Caco-2 (cell line): ENCODE data around the gene CHST3. TPM values are rescaled to one million over a fixed set of nuclear protein-coding genes. Genes with fewer than 3 reads are reported as not detected.

Experiments
- BruUV-seq: library from RNA; stranded (reverse); fragments of 400-500 nt; replicated peaks from 2 replicates; lab custom pipeline; 2021; lab: Mats Ljungman, UMichigan
- CTCF ChIA-PET: fragments of 300-600 bp; sonication (Branson Sonifier 250); formaldehyde crosslinking; loops from one replicate; lab custom pipeline; 2022; ENCODE audit warnings: antibody characterized with exemption; lab: Charles Lee
- POLR2A ChIA-PET: fragments of 300-600 bp; sonication (Branson Sonifier 250); formaldehyde crosslinking; loops from one replicate; lab custom pipeline; 2022; ENCODE audit warnings: antibody characterized with exemption; lab: Charles Lee
- DNase-seq, 2 experiments: peaks; one replicate each; pipeline versions ENCODE4 v3.0.0 to v3.0.0-alpha.2; 2020 to 2022
- H3K27me3 ChIP-seq: replicated peaks from 2 replicates; pipeline ENCODE4 v1.6.0; 2011; ENCODE audit warnings: low read length; ENCODE audit not compliant: control insufficient read depth, insufficient read depth
- H3K36me3 ChIP-seq: 2 replicates; pipeline ENCODE4 v1.5.1; 2011; ENCODE audit warnings: low read length; ENCODE audit not compliant: control insufficient read depth, insufficient read depth
- H3K4me1 ChIP-seq: fragments of 250-450 bp; sonication (Bioruptor Pico); 2 replicates; pipeline ENCODE4 v1.5.1; 2020; ENCODE audit warnings: mild to moderate bottlenecking
- H3K4me3 ChIP-seq: 2 replicates; pipeline ENCODE4 v1.5.1; 2011; ENCODE audit warnings: low read depth, mild to moderate bottlenecking, control low read depth, low read length
- H3K9me3 ChIP-seq: fragments of 250-450 bp; sonication (Bioruptor Pico); 2 replicates; pipeline ENCODE4 v1.5.1; 2020; ENCODE audit warnings: mild to moderate bottlenecking, moderate library complexity
- H3K27ac Mint-ChIP-seq: one replicate; pipeline ENCODE4 v1.8.0; 2022; ENCODE audit warnings: mixed read lengths; ENCODE audit not compliant: unreplicated experiment
- H3K27me3 Mint-ChIP-seq: one replicate; pipeline ENCODE4 v1.8.0; 2022; ENCODE audit warnings: mixed read lengths; ENCODE audit not compliant: insufficient read depth, unreplicated experiment
- H3K36me3 Mint-ChIP-seq: one replicate; pipeline ENCODE4 v1.8.0; 2022; ENCODE audit warnings: mild to moderate bottlenecking, mixed read lengths; ENCODE audit not compliant: insufficient read depth, unreplicated experiment
- H3K4me1 Mint-ChIP-seq: one replicate; pipeline ENCODE4 v1.8.0; 2022; ENCODE audit warnings: low read depth, mixed read lengths; ENCODE audit not compliant: unreplicated experiment
- H3K4me3 Mint-ChIP-seq: one replicate; pipeline ENCODE4 v1.8.0; 2022; ENCODE audit warnings: mild to moderate bottlenecking, moderate library complexity, mixed read lengths; ENCODE audit not compliant: unreplicated experiment
- H3K9me3 Mint-ChIP-seq: one replicate; pipeline ENCODE4 v1.8.0; 2022; ENCODE audit warnings: mixed read lengths; ENCODE audit not compliant: unreplicated experiment
- CTCF ChIP-seq, 2 experiments: fragments of 200-600 bp in 1 of 2; IDR thresholded peaks; 1 replicate in 1 of 2; 2 replicates in 1 of 2; pipeline versions ENCODE4 v1.5.1 to v1.8.0; 2011 to 2022; ENCODE audit warnings: antibody characterized with exemption in 1 of 2, control low read depth in 1 of 2, inconsistent platforms in 1 of 2, low read depth in 1 of 2, low read length in 1 of 2, mild to moderate bottlenecking in 1 of 2, moderate library complexity in 1 of 2; ENCODE audit not compliant: insufficient read depth in 1 of 2, severe bottlenecking in 1 of 2, unreplicated experiment in 1 of 2
- intact Hi-C: fragments of 100-400 bp; cut with micrococcal nuclease; formaldehyde crosslinking; loops from one replicate; pipeline ENCODE4 v1.10.0; 2022; ENCODE audit not compliant: unreplicated experiment
- total RNA-seq: library from RNA; stranded (reverse); gene quantifications from 2 replicates; pipeline ENCODE4 v1.2.3, GENCODE V29; 2022

The CHST3 gene
- total RNA-seq, 1 experiment from 2014 or later: 46.0 TPM

GRCh38 chr10:71972746-71973695 is 8.8 kb downstream of the CHST3 start:
- CTCF ChIA-PET: interaction anchor here (1.1 to 2.9 kb wide), 3 partner anchors 10 to 76 kb away, joined by 3 to 11 read pairs (median 6); no protein-coding TSS in a partner anchor
- peaks cover 29% of the 10 kb centered on the region for H3K4me1 Mint-ChIP-seq

GRCh38 chr10:71973777-71974488 is 9.7 kb downstream of the CHST3 start:
- ChIA-PET POLR2A (no interaction called here), CTCF (interaction anchor here (1.1 to 2.9 kb wide), 2 partner anchors 11 to 75 kb away, joined by 3 to 11 read pairs; no protein-coding TSS in a partner anchor)
- H3K4me1 Mint-ChIP-seq: peaks cover 26% of the 10 kb centered on the region
- Histone ChIP-seq H3K27me3 (no peaks in the 10 kb centered on the region), H3K9me3 (no peaks in the 10 kb centered on the region), H3K36me3 (peaks cover 3% of the 10 kb centered on the region; the same call in 1 of the 2 replicates), H3K4me1 (peaks cover 28% of the 10 kb centered on the region), H3K4me3 (no peak overlapping the region)
- no peak for TF ChIP-seq CTCF (IDR thresholded peaks at IDR 0.05; ENCODE audit: insufficient read depth in 1 of 2, low read depth in 1 of 2, low read length in 1 of 2, severe bottlenecking in 1 of 2, unreplicated experiment in 1 of 2)
- intact Hi-C loops: no loop called here
- no peaks in the 10 kb centered on the region for H3K27me3 Mint-ChIP-seq
- peaks cover 58% of the 10 kb centered on the region for H3K36me3 Mint-ChIP-seq
- BruUV-seq: no TSS peak
- peak overlapping the region; percentile 5 for H3K27ac Mint-ChIP-seq
- no peak overlapping the region for H3K4me3 Mint-ChIP-seq
- no peaks in the 10 kb centered on the region for H3K9me3 Mint-ChIP-seq
- DNase-seq: no peak

More at GRCh38 chr10:71972746-71973695, 8.8 kb downstream of the CHST3 start:
- Histone ChIP-seq H3K36me3 (peaks cover 3% of the 10 kb centered on the region; the same call in 1 of the 2 replicates), H3K27me3 (no peaks in the 10 kb centered on the region), H3K4me3 (no peak overlapping the region), H3K9me3 (no peaks in the 10 kb centered on the region), H3K4me1 (peaks cover 32% of the 10 kb centered on the region)
- BruUV-seq: no TSS peak
- Mint-ChIP-seq H3K4me3 (no peak overlapping the region), H3K27me3 (no peaks in the 10 kb centered on the region), H3K27ac (peak overlapping the region; percentile 25), H3K9me3 (no peaks in the 10 kb centered on the region), H3K36me3 (peaks cover 53% of the 10 kb centered on the region)
- intact Hi-C loops: no loop called here
- POLR2A ChIA-PET: no interaction called here
- no peak for DNase-seq
- no peak for TF ChIP-seq CTCF (IDR thresholded peaks at IDR 0.05; ENCODE audit: insufficient read depth in 1 of 2, low read depth in 1 of 2, low read length in 1 of 2, severe bottlenecking in 1 of 2, unreplicated experiment in 1 of 2)

GRCh38 chr10:71974489-71975021 is 10.4 kb downstream of the CHST3 start:
- peaks cover 3% of the 10 kb centered on the region; the same call in 1 of the 2 replicates for H3K36me3 ChIP-seq
- Mint-ChIP-seq H3K4me3 (no peak overlapping the region), H3K27ac (no peak overlapping the region), H3K36me3 (peaks cover 54% of the 10 kb centered on the region), H3K4me1 (peaks cover 26% of the 10 kb centered on the region), H3K27me3 (no peaks in the 10 kb centered on the region), H3K9me3 (no peaks in the 10 kb centered on the region)
- BruUV-seq: no TSS peak
- H3K4me1 ChIP-seq: peaks cover 28% of the 10 kb centered on the region
- no peak for DNase-seq
- no peak overlapping the region for H3K4me3 ChIP-seq
- ChIA-PET POLR2A (no interaction called here), CTCF (interaction anchor here (0.8 to 2.9 kb wide), 3 partner anchors 12 to 76 kb away, joined by 3 to 11 read pairs (median 3); no protein-coding TSS in a partner anchor)
- H3K27me3 ChIP-seq: no peaks in the 10 kb centered on the region
- H3K9me3 ChIP-seq: no peaks in the 10 kb centered on the region
- intact Hi-C loops: no loop called here
- no peak for TF ChIP-seq CTCF (IDR thresholded peaks at IDR 0.05; ENCODE audit: insufficient read depth in 1 of 2, low read depth in 1 of 2, low read length in 1 of 2, severe bottlenecking in 1 of 2, unreplicated experiment in 1 of 2)
